Glomerular visceral epithelial cell (primary cell): ENCODE data around the gene C17orf58.
"Not testable (repeated sequence)": the region's sequence is repeated elsewhere in the genome, so short reads cannot be mapped to it uniquely, and the experiment has no call there.

Source experiments
- DNase-seq: peaks from one replicate; pipeline ENCODE4 v3.0.0-alpha.2; 2016; ENCODE audit errors: extremely low spot score

Gene C17orf58

DNA sequence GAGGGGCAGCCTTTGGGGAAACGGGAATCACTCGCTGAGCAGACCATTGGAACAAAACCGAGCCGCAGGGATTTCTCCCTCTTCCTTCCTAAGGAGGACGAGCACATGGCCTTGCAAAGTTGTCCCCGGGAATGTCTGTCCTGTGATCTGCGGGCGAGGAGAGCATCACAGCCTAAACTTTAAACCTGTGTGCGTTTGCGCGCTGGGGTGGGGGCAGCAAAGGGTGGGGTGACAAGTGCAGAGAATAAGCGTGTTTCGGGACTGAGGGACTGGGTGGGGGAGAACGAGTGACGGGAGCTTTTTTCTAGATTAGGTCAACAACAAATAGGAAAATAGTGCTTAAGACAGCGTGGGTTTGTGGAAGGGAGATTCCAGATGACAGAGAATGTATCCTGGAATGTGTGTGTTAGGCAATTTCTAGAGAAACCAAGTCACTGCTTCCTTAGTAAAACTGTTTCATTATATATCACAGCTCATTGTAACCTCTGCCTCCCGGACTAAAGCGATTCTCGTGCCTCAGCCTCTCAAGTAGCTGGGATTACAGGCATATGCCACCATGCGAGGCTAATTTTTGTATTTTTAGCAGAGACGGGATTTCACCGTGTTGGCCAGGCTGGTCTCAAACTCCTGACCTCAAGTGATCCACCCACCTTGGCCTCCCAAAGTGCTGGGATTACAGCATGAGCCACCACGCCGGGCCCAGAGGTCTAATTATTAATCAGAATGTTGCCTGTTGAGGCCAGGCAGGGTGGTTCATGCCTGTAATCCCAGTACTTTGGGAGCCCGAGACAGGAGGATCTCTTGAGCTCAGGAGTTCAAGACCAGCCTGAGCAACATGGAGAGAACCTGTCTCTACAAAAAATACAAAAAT, at the start of gene C17orf58:
C17orf58 (minus strand) TSS at position 169 of the 871 bp plus-strand sequence. CDS start 271 bp downstream, outside the sequence.
- not testable (repeated sequence) for DNase-seq

DNA sequence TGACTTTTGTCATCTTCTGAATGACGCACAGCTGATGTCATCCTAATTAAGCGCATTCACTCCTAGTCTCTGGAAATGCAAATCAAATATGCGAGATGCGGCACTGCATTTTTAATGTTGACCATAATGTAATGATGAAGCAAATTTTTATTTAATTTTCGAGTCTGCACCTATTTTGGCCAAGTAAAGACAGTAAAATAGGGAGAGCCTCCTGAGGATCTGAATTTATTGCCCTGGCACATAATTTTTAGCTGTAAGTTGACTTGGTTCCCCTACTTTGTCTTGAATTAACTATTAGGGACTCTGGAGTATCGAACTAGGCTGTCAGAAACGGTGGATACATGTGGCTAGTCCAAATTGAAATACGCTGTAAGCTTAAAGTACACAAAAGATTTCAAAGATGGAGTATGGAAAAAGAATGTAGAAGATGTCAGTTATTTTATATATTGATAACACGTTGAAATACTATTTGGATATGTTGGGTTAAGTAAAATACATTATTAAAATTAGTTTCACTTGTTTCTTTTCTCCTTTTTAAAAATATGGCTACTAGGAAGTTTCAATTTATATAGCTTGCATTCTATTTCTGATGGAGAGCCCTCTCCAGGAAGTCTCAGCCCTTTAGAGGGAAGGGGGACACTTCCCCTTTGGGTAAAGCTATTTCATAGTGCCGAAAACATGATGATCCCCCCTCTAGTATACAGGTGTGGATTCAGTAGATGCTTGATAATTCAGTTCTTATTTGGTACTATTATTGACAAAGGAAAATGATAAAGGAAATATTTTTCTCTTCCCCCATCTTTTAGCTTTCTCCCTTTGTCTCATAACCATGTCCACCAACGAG, 40.3 kb upstream of the C17orf58 start:
- no peak for DNase-seq

DNA sequence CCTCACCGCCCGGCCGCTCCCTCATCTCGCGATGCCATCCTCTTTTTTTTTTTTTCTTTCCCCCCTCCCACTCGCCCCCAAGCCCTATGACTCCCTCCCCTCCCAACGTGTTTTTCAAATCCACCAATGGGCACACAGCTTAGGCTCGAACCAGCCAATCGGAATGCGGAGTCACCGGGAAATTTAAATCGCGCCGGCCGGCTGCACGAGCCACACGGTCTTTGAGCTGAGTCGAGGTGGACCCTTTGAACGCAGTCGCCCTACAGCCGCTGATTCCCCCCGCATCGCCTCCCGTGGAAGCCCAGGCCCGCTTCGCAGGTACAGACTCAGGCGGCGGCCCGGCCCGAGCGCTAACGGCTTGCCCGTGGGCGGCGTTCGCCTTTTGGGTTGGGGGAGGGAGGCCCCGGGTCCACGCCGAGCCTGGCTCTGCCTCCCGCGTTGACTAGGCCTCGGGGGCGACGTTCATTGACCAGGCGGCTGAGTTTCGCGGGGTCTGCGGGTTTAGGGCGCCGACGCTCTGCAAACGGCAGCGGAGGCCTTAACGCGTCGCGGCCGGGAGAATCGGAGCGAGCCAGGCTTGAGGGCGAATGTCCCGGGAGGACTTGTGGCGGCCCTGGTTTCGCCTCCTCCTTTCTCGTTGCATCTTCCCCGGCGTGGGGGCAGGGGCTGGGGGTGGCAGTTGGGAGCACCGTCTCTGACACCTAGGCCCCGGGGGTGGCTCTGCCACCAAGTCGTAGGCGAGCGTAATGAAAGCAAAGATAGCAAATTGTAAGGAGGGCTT, 39.4 kb upstream of the C17orf58 start, which contains the start of gene KPNA2:
KPNA2 (plus strand) TSS at position 213 of the 781 bp plus-strand sequence. CDS start 1,398 bp downstream, outside the sequence.
- DNase-seq, result peak; percentile 99

DNA sequence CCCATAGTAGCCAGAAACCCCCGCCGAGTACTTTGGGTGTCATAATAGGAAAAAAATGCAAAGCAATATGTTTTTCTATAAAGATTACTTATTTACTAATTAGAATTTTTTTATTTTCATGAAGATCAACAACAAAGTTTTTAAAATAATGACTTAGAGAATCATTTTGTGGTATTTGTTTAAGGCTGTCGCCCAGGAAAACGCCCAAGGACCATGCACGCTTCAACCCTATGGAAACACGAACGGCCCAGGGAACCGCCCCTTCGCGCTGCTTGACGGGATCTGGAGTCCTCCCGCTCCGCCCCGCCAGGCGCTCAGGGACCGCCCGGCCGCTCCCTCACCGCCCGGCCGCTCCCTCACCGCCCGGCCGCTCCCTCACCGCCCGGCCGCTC, 38.9 kb upstream of the C17orf58 start:
- no peak for DNase-seq

DNA sequence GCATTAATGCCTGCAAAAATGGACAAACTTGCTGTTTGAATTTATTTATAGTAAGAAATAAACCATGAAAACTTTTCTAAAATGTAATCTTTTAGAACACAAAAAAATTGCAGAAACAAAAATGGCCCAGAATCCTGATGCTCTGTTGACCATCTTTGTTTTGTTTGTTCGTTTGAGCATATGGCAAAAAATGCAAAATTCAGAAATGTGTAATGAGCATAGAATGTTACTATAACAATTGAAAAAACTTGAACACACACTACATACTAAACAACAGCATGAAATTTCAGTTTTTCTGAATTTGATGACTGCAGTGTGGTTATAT, 38.1 kb upstream of the C17orf58 start:
- DNase-seq, result no peak

DNA sequence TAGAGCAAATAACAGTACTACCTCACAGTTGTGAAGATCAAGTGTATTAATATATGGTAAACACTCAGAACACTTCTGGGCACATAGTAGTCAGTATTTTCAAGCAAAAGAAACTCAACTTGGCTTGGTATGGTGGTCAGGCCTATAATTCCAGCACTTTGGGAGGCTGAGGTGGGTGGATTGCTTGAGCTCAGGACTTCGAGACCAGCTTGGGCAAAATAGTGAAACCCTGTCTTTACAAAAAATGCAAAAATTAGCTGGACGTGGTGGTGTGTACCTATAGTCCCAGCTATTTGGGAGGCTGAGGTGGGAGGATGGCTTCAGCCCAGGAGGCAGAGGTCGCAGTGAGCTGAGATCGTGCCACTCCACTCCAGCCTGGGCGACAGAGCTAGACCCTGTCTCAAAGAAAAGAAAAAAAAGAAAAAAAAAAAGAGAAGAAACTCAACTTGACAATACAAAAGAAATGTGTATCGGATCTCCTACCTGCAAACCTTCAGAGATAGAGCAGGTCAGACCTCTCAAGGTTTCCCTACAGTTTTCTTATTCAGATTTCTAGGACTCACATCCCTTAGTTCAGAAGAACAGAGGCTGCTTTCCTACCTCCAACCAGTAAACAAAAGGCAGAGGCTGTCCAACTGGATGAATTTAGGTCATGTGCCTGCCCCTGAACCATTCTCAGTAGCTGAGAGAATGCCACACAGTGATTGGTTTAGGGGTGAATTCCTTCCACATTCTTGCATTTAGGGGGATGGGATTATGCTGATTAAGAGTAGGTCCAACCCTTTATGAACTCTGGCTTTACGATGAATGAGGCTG, 37.6 kb upstream of the C17orf58 start:
- DNase-seq, result peak; percentile 62

DNA sequence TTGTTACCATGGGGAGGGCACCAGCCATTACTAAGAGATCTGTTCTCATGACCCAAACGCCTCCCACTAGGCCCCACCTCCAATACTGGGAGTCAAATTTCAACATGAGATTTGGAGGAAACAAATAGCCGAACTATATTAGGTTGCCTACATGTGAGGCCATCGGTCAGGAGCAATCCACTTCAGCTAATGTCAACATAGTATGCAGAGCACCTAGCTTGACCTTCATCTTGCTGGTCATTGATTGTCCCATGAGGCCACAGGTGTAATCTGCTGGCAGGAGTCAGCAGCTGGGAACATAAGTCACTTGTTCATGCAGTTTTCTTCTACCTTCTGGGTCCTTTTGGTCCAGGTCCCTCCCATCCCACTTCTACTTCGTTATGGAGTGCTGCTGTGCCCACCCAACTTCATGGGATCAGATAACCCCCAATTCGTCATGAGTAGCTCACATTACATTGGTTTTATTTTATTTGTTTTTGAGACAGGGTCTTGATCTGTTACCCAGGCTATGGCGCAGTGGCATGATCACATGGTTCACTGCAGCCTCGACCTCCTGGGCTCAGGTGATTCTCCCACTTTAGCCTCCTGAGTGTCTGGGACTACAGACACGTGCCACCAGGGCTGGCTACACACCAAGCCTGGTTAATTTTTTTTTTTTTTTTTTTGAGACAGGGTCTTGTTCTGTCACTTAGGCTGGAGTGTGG, 33.4 kb upstream of the C17orf58 start:
- no peak for DNase-seq

DNA sequence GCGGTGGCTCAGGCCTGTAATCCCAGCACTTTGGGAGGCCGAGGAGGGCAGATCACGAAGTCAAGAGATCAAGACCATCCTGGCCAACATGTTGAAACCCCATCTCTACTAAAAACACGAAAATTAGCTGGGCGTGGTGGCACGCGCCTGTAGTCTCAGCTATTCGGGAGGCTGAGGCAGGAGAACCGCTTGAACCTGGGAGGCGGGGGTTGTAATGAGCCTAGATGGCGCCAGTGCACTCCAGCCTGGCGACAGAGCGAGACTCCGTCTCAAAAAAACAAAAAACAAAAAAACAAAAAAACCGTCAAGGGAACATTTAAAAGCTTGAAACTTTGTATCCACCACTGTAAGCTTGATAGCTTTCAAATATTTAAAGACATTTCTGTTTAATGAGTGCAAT, 26.3 kb upstream of the C17orf58 start:
- not testable (repeated sequence) for DNase-seq

DNA sequence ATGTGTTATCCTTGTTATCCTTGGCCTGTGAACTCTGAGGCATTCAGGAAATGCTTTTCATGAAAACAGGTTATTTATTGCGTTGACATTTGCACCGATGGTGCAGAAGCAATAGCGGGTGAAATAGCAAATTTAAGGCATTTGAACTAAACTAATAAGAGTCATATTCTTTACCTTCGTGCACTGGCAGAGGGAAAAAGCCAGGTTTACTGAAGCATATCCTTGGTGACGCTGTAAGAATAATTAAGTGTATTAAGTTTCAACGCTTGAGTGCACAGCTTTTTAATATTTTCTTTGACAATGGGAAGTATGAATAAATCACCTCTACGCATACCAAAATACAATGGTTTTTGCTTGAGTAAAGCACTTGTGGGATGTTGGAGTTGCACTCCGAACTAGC, 25.7 kb upstream of the C17orf58 start:
- DNase-seq, result no peak

DNA sequence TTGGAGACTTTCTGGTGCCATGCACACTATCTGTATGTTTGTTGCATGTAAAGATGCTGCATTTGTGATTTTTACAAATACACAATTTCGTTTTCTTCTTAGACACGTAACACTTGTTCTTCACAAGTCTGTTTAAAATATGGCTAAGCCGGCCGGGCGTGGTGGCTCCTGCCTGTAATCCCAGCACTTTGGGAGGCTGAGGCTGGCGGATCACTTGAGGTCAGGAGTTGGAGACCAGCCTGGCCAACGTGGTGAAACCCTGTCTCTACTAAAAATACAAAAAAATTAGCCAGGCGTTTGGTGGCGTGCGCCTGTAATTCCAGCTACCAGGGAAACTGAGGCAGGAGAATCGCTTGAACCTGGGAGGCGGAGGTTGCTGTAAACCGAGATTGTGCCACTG, 24.5 kb upstream of the C17orf58 start:
- DNase-seq, result not testable (repeated sequence)

DNA sequence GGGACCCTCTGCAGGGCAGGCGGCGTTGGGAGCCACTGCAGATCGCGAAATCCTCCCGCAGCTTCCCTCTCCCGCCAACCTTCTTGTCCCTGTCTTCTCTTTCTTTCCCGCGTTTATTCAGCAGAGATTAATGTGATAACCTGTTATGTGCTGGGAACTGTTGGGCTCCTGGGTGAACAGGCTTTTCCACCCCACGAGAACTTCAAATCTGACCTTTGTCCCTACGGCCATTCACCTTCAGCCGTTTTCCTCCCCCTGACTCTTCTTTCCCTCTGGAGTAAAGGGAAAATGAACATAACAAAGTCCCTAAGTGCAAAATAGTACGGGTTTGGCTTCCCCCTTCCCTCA, 24.1 kb upstream of the C17orf58 start:
- DNase-seq, result peak; percentile 13

DNA sequence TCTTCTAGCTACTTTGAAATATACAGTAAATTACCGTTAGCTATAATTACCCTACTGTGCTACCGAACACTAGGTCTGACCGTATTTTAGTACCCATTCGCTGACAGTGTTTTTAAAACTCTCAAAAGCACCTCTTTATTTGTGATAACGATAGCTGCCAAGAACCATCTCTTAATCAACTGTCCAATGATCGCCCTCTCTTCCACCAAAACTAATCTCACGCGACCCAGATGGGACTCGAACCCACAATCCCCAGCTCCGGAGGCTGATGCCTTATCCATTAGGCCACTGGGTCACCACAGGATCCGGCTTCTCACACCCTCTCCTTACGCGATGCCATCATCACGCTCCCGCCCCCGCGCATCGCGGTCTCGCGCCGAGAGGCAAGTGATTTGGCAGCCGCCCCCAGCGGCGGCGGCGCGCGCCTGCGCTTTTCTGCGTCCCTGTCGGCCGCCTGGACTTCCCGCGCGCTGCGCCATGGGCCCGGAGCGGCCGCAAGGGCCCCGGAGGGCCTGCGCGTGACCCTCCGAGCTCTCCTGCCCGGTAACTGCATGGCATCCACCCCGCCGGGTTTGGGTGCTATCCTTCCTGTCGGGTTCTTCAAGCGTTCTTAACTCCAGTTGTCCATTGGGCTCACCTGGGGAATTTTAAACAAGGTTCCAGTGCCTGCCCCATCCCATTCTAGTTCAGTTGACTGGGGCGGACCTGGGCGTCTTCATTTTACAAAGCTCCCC, 23.6 kb upstream of the C17orf58 start:
- peak; percentile 98 for DNase-seq

DNA sequence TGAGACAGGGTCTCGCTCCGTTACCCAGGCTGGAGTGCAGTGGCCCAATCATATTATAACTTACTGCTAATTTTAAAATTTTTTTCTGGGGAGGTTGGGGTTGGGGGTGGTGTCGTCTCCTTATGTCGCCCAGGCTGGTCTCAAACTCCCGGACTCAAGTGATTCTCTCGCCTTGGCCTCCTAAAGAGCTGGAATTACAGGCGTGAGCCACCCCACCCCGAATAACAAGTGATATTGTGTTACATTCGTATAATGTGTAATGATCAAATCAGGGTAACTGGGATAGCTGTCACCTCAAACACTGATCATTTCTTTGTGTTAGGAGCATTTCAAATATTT, 23.0 kb upstream of the C17orf58 start:
- DNase-seq, result no peak

DNA sequence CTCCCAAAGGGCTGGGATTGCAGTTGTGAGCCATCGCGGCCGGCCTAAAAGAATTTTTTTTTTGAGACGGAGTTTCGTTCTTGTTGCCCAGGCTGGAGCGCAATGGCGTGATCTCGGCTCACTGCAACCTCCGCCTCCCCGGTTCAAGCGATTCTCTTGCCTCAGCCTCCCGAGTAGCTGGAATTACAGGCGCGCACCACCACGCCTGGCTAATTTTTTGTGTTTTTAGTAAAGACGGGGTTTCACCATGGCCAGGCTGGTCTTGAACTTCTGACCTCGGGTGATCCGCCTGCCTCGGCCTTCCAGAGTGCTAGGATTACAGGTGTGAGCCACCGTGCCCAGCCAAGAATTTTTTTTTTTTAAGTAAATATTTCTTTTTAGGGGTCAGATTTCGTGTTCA, 22.2 kb upstream of the C17orf58 start:
- not testable (repeated sequence) for DNase-seq

DNA sequence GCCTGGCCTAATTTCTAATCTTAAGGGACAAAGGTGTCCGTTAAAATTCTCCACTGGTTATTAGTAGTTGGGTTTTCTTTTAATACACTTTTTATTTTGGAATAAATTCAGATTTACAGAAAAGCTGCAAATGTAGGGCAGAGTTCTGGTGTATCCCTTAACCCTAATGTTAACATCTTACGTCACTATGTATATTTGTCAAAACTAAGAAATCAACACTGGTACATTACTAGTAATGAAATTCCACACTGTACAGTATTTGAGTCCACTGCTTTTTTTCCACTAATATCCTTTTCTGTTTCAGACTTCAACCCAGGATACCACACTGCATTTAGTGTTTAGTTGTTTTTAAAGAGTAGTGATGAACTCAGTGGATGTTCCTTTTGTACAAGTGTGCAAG, 20.6 kb upstream of the C17orf58 start:
- no peak for DNase-seq

DNA sequence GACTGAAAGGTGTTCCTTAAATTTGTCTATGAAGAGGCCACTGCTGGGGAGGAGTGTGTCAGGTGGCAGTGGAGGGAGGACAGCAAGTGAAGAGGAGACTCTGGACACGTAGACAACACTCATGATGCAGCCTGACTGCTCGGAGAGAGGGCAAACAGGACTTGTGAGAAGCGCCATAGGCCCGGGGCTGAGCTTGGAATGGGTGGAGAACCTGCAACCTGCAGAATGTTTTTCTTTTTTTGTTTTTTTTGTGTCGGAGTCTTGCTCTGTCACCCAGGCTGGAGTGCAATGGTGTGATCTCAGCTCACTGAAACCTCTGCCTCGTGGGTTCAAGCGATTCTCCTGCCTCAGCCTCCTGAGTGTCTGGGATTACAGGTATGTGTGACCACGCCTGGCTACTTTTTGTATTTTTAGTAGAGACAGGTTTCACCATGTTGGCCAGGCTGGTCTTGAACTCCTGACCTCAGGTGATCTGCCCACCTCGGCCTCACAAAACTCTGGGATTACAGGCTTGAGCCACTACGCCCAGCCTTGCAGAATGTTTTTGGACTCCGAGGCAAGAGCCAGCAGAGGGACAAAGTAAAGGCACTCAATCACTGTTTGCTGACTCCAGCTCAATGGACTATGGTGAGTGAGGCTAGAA, 18.9 kb upstream of the C17orf58 start:
- DNase-seq, result no peak

DNA sequence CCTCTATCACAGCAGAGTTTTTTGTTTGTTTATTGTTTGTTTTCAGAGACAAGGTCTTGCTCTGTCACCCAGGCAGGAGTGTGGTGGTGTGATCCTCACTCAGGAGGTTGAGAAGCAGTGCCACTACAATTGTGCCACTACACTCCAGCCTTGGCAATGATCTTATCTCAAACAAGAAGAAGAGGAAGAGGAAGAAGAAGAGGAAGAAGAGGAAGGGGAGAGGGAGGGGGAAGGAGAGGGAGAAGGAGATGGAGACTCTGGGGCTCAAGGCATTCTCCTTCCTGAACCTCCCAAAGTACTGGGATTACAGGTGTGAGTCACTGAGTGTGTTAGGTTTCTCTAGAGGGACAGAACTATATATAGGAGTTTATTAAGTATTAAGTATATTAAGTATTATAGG, 17.1 kb upstream of the C17orf58 start:
- DNase-seq, result no peak

DNA sequence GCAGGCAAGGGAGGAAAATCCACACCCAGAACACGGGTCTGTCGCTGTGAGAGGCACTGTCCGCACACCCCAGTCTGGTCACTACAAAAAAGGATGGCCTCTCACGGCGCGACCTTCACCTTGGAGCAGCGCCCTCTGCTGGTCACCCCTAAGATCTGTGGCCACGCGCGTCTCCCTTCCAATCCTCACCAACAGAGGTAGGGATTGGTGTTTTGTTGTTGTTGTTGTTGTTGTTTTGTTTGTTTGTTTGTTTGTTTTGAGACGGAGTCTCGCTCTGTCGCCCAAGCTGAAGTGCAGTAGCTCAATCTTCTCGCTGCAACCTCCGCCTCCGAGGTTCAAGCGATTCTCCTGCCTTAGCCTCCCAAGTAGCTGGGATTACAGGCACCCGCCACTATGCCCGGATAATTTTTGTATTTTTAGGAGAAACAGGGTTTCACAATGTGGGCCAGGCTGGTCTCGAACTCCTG, 15.0 kb upstream of the C17orf58 start:
- peak; percentile 37 for DNase-seq

DNA sequence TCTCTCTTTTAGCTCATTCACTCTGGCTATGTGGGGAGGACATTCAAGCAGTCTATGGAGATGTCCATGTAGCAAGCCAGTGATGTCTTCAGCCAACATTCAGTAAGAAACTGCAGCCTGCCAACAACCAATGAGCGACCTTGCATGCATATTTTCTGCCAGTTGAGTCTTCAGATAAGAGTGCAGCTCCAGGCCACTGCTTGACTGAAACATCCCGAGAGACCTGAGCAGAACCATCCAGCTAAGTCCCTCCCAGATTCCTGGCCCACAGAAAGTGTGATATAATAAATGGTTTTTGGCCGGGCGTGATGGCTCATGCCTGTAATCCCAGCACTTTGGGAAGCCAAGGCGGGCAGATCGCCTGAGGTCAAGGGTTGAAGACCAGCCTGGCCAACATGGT, 10.5 kb upstream of the C17orf58 start:
- DNase-seq, result no peak
